ENCODE data around the gene NUTF2.

NUTF2 gene

GRCh38 chr16:67842509-67843342, 4.0 kb upstream of the NUTF2 start (continued):
- TF ChIP-seq ZNF664 (tag by site-specific recombination; IDR thresholded peaks at IDR 0.05): no peak
- TF ChIP-seq ZNF211 (tag by site-specific recombination; IDR thresholded peaks at IDR 0.05; ENCODE audit: low read depth): no peak
- no peak for TF ChIP-seq WT1 (tag by site-specific recombination; IDR thresholded peaks at IDR 0.05)
- no peak for TF ChIP-seq HOXA7 (CRISPR knock-in tag; IDR thresholded peaks at IDR 0.05; ENCODE audit: borderline replicate concordance)
- TF ChIP-seq ZNF138 (tag by site-specific recombination; IDR thresholded peaks at IDR 0.05; ENCODE audit: borderline replicate concordance): no peak
- no peak for TF ChIP-seq ZNF580 (tag by site-specific recombination; IDR thresholded peaks at IDR 0.05)
- TF ChIP-seq ZNF768 (tag by site-specific recombination; IDR thresholded peaks at IDR 0.05): no peak
- TF ChIP-seq ZIC2 (tag by site-specific recombination; IDR thresholded peaks at IDR 0.05): no peak
- TF ChIP-seq ZNF585B (tag by site-specific recombination; IDR thresholded peaks at IDR 0.05): no peak
- TF ChIP-seq ZNF280C (tag by site-specific recombination; IDR thresholded peaks at IDR 0.05): no peak
- no peak for TF ChIP-seq ZNF544 (tag by site-specific recombination; IDR thresholded peaks at IDR 0.05)
- no peak for TF ChIP-seq ZNF148 (tag by site-specific recombination; IDR thresholded peaks at IDR 0.05; ENCODE audit: borderline replicate concordance)
- TF ChIP-seq PBX3 (CRISPR knock-in tag; IDR thresholded peaks at IDR 0.05): no peak
- no peak for TF ChIP-seq ZNF133 (tag by site-specific recombination; IDR thresholded peaks at IDR 0.05)
- no peak for TF ChIP-seq BCL11B (tag by site-specific recombination; IDR thresholded peaks at IDR 0.05; ENCODE audit: low read depth)
- TF ChIP-seq YY2 (tag by site-specific recombination; IDR thresholded peaks at IDR 0.05): peak; percentile 22; the same call in 1 of the 2 replicates
- TF ChIP-seq ZNF10 (tag by site-specific recombination; IDR thresholded peaks at IDR 0.05): 0 out of 2 replicates have a peak, but pooled peaks have one; percentile 9
- no peak for TF ChIP-seq ZNF791 (tag by site-specific recombination; IDR thresholded peaks at IDR 0.05)
- no peak for TF ChIP-seq ZNF629 (tag by site-specific recombination; IDR thresholded peaks at IDR 0.05)
- TF ChIP-seq ZNF518A (tag by site-specific recombination; conservative IDR thresholded peaks at IDR 0.05; ENCODE audit: low read depth): no peak
- TF ChIP-seq ZNF473 (tag by site-specific recombination; IDR thresholded peaks at IDR 0.05): no peak
- TF ChIP-seq ZNF132 (tag by site-specific recombination; IDR thresholded peaks at IDR 0.05; ENCODE audit: borderline replicate concordance): no peak
- TF ChIP-seq KLF17 (tag by site-specific recombination; IDR thresholded peaks at IDR 0.05): no peak
- no peak for TF ChIP-seq HOXD13 (CRISPR knock-in tag; IDR thresholded peaks at IDR 0.05; ENCODE audit: borderline replicate concordance)
- TF ChIP-seq ZNF2 (tag by site-specific recombination; IDR thresholded peaks at IDR 0.05): peak; percentile 38; the same call in 1 of the 2 replicates
- TF ChIP-seq ZNF645 (tag by site-specific recombination; IDR thresholded peaks at IDR 0.05): no peak
